ENCODE measurements around the gene CRADD.

Gene CRADD

DNA sequence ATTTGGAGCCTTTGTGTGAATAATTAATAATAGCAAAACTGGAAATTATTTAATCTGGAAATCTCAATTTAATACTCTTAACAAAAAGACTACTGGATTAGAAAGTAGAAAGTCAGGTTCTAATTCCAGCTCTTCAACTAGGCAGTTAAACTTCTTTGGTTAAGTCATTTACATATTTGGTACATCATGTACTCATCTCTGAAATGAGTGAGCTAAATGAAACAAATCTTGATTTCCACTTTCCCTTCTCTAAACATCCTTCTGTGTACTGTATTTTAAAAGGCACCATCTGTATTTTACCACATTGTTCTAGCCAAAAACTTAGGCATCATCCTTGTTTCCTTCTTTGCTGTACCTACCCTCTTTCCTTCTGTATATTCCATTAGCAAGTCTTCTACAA is 26.9 kb downstream of the CRADD start:
- TF ChIP-seq, protein P1, sequence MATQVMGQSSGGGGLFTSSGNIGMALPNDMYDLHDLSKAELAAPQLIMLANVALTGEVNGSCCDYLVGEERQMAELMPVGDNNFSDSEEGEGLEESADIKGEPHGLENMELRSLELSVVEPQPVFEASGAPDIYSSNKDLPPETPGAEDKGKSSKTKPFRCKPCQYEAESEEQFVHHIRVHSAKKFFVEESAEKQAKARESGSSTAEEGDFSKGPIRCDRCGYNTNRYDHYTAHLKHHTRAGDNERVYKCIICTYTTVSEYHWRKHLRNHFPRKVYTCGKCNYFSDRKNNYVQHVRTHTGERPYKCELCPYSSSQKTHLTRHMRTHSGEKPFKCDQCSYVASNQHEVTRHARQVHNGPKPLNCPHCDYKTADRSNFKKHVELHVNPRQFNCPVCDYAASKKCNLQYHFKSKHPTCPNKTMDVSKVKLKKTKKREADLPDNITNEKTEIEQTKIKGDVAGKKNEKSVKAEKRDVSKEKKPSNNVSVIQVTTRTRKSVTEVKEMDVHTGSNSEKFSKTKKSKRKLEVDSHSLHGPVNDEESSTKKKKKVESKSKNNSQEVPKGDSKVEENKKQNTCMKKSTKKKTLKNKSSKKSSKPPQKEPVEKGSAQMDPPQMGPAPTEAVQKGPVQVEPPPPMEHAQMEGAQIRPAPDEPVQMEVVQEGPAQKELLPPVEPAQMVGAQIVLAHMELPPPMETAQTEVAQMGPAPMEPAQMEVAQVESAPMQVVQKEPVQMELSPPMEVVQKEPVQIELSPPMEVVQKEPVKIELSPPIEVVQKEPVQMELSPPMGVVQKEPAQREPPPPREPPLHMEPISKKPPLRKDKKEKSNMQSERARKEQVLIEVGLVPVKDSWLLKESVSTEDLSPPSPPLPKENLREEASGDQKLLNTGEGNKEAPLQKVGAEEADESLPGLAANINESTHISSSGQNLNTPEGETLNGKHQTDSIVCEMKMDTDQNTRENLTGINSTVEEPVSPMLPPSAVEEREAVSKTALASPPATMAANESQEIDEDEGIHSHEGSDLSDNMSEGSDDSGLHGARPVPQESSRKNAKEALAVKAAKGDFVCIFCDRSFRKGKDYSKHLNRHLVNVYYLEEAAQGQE (IDR thresholded peaks at IDR 0.05; ENCODE audit: insufficient replicate concordance, low read depth), result no peak
- TF ChIP-seq SPI1 (IDR thresholded peaks at IDR 0.05; ENCODE audit: borderline replicate concordance, low read depth) (no peak), CTCF (IDR thresholded peaks at IDR 0.05; ENCODE audit: insufficient read depth, low read length) (no peak), GABPA (IDR thresholded peaks at IDR 0.05; ENCODE audit: low read depth) (no peak), POLR2AphosphoS5 (IDR thresholded peaks at IDR 0.05; ENCODE audit: low read depth) (no peak)
- no peak overlapping the region for H3K27ac ChIP-seq (replicated peaks)
- DNase-seq (ENCODE audit: low read depth in 1 of 2, low spot score in 1 of 2), result no peak
- H3K27me3 ChIP-seq (ENCODE audit: insufficient read depth, poor library complexity, severe bottlenecking), result no peaks in the 10 kb centered on the region
- no peak overlapping the region for H3K4me3 ChIP-seq (replicated peaks; ENCODE audit: insufficient read depth, low read length)

DNA sequence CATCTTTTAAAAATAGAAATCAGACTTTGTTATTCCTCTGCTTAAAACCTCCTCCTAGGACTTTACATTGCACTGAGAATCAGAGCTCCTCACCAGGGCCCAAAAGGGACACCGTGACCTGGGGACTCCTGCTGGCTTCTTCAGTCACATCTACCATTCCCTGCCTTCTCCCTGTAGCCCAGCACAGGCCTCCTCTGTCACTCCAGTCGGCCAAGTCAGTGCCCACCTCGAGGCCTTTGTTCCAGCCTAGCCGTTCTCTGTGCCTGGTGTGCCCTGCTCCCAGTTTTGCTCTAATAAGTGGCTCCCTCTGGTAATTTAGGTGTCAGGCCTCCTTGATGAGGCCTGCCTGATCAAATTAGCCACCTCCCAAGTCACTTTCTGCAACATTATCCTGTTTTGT is 27.4 kb downstream of the CRADD start:
- Histone ChIP-seq H3K4me3 (replicated peaks; ENCODE audit: insufficient read depth, low read length) (no peak overlapping the region), H3K27ac (replicated peaks) (no peak overlapping the region), H3K27me3 (ENCODE audit: insufficient read depth, poor library complexity, severe bottlenecking) (no peaks in the 10 kb centered on the region)
- no peak for DNase-seq (ENCODE audit: low read depth in 1 of 2, low spot score in 1 of 2)
- TF ChIP-seq, protein P1 (IDR thresholded peaks at IDR 0.05; ENCODE audit: insufficient replicate concordance, low read depth), result no peak
- no peak for TF ChIP-seq SPI1 (IDR thresholded peaks at IDR 0.05; ENCODE audit: borderline replicate concordance, low read depth)
- no peak for TF ChIP-seq GABPA (IDR thresholded peaks at IDR 0.05; ENCODE audit: low read depth)
- TF ChIP-seq POLR2AphosphoS5 (IDR thresholded peaks at IDR 0.05; ENCODE audit: low read depth), result no peak
- no peak for TF ChIP-seq CTCF (IDR thresholded peaks at IDR 0.05; ENCODE audit: insufficient read depth, low read length)

- DNase-seq (ENCODE audit: low read depth in 1 of 2, low spot score in 1 of 2), result no peak
- TF ChIP-seq SPI1 (IDR thresholded peaks at IDR 0.05; ENCODE audit: borderline replicate concordance, low read depth) (no peak), CTCF (IDR thresholded peaks at IDR 0.05; ENCODE audit: insufficient read depth, low read length) (no peak), GABPA (IDR thresholded peaks at IDR 0.05; ENCODE audit: low read depth) (no peak), POLR2AphosphoS5 (IDR thresholded peaks at IDR 0.05; ENCODE audit: low read depth) (no peak)
- TF ChIP-seq, protein P1 (IDR thresholded peaks at IDR 0.05; ENCODE audit: insufficient replicate concordance, low read depth), result no peak
- Histone ChIP-seq H3K27ac (replicated peaks) (no peak overlapping the region), H3K4me3 (replicated peaks; ENCODE audit: insufficient read depth, low read length) (no peak overlapping the region), H3K27me3 (ENCODE audit: insufficient read depth, poor library complexity, severe bottlenecking) (no peaks in the 10 kb centered on the region)
Measured at GRCh38 chr12:93705237-93705636, 28.1 kb downstream of the CRADD start.
